HG03066 (cell line): ENCODE results near the gene TMEM30A.

ENCODE experiments used
- ATAC-seq: cut with Tn5 transposase; IDR thresholded peaks from one replicate; pipeline ENCODE4 v1.9.1; 2021; ENCODE audit warnings: low read depth; ENCODE audit not compliant: unreplicated experiment

TMEM30A gene

DNA sequence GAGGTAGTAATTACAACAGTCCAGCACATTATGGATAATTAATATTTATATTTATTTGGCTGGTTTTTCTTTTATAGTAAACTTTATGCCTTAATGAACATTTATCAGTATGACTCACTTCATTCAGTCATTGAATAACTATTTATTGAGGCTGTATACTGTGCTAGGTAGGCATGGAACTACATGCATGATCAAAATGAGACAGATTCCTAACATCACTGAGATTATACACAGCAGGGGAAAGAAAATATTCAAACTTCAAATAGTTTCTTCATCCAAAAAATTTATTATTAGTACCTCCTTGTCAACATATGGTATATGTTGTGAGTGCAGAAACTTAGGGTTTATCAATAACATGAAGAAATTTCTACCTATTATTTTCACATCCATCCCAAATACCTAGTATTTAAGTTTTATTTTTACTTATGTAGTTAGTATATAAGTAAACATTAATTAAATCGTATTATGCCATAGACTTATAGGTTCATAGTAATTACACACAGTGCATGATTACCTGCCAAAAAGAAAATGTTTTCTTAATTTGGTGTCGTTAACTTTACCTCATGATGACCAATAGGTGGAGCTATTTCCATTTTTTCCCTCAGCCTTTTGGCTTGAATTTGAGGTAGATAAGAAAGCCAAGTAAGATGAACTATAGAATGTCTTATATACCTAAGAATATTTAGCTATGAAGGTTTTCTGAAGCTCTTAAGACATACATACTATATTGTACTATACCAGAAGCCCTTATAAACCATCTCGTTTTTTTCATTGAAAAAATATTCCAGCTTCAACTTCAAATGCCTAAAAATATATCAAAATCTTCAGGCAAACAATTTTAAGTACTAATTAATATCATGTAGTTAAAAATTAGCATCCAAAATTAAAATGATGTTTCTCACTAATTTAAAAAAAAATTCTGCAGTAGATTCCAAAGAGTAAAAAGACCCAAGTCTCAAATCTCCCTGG, 12.5 kb upstream of the TMEM30A start:
- no peak for ATAC-seq

DNA sequence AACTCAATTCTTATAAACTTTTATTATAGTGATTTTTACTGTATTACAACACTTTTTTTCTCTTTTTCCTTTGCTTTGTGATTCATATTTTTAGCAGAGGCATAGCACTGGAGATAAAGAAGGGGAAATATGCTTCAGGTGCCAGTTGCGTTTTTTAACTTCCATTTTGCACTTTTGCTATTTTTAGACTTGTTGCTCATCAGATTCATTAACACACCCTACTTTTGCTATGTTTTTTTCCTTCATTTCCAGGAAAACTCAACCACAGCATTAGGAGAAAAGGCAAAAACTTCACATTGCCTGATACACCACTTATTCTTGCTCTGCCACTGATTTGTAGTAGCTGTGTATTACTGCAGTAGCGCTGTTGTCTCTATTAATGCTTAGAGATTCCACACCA, 8.0 kb upstream of the TMEM30A start:
- no peak for ATAC-seq

DNA sequence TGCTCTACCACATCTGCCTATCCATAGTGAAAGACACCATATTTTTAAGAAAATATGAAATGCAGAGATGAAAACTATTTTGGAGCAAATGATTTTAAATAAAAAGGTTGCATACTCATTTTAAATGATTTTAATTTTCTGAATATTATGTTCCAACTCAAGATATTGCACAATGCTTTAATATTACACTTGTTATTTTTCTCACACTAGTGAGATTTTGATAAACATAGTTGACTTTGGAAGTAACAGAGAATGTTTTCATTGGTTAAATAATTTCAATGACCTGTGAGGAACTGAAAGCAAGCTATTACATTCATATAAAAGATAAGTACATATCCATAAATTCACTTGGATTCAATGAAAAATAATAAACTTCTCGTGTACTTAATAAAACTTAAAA, 7.2 kb upstream of the TMEM30A start:
- no peak for ATAC-seq

DNA sequence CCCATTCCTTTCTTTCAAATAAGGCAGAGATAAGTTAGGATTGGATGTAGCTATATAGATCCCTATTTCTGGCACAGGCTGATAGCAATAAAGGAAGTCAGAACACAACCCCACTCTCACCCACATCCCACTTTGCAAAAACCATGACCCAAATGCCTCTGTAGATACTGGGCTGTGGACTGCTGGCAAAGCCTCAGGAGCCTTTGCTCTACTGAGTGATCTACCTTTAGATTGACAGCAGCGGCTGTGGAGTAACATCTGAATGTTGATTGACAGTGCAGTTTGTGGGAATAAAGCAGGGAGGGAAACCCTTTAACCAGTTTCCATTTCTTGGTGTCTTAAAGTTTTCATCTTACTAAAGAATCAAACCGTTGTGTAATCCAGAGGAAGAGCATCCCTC, 6.7 kb upstream of the TMEM30A start:
- no peak for ATAC-seq

DNA sequence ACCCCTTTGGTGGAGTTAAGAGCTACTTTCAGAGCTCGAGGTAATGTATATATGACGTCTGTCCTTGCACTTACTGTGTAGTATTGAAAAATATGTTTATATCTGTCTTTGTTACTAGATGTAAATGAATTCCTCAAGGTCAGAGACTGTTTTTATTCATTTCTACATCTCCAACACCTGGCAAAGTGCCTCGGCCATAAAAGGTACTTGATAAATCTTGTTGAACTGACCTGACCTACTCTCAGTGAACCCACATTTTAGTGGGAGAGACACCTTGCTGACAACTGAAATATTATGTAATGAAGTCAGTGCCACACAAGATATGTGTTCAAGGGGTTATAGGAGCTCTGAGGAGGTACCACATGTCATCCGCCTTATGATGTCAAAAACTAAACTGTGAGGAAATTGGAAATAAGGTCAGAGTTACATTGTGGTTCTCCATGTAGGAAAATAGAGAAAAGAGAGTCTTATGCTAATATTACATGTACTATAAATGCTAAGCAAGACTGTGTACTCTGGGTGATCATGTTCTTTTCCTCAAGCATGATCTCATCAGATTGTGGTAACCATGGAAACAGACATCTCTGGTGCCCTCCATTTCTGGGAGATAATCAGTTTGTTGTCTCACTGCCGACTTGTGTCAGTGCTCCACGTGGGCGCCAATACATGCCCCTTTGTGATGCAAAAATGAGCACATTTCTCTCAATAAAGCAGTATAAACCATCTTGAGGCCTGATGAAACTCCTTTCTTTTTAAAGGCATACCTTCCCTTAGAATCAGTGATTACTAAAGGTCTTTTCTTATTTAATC, 5.7 kb upstream of the TMEM30A start:
- no peak for ATAC-seq

DNA sequence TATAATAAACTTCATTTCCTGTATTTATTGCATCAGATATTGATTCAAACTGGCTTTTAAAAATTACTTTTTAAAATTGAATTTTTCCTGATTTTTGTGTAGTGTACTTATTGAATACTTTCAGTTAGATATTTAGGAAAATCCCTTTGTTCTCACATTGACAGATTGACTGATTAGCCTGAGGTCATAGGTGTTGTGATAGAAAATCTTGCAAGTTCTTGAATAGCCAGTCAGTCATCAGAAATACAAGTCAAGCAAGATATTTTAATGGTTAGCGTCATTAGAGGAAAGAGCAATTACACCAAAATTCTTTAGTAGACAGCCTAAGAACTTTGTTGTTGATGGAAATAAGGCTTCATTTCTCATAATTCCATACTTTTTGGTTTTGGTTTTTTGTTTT, 3.4 kb upstream of the TMEM30A start:
- ATAC-seq, result no peak

DNA sequence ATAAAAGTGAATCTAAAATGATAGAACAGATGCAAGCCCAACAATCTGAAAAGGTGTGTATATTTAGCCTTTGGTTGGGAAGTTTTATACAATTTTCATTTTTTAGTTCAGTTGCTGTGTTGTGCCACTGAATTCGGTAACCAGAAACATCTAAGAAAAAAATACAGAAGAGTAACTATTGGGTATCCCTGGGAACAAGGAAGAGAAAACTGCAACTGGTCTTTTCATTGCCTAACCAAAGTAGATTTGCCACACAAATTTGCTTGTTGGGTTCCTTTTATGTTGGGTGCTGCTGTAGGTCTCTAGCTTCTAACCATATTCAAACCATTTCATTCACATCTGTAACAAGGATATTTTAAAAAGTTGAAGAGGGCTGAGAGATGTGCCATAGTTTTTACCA, 2.8 kb upstream of the TMEM30A start:
- ATAC-seq, result no peak

DNA sequence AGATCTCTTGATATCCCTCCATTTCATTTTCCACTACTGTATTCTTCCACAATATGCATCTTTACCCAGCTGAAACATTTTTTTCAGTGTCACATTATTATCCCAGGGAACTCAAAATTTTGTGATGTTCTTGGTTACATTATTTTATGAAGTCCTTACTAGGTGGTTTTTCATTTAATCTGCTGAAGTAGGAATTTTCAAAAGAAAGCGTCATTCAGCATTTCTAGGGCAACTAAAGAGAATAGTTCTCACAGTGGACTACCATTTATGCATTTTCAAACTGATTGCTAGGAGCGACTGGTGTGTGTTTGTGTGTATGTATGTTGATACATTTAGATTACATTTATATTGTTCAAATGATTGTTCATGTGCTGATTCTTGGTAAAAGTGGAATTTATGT, 2.4 kb upstream of the TMEM30A start:
- no peak for ATAC-seq

DNA sequence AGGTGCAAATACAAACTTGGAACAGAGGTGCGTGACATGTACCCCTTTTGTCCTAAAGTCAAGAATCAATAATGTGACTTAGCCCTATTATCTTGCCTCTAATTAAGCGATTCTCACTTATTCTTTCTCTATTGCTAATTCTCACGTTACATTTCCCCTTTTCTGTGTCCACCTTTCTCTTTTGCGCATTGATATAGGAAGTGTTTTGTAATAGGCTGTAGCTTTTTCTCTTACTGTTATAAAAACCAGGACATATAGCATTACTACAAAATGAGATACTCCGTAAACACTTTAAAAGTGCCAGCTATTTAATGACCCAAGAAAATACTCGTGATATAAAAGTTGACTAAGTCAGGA, 669 bp upstream of the TMEM30A start:
- peak; percentile 2 for ATAC-seq

DNA sequence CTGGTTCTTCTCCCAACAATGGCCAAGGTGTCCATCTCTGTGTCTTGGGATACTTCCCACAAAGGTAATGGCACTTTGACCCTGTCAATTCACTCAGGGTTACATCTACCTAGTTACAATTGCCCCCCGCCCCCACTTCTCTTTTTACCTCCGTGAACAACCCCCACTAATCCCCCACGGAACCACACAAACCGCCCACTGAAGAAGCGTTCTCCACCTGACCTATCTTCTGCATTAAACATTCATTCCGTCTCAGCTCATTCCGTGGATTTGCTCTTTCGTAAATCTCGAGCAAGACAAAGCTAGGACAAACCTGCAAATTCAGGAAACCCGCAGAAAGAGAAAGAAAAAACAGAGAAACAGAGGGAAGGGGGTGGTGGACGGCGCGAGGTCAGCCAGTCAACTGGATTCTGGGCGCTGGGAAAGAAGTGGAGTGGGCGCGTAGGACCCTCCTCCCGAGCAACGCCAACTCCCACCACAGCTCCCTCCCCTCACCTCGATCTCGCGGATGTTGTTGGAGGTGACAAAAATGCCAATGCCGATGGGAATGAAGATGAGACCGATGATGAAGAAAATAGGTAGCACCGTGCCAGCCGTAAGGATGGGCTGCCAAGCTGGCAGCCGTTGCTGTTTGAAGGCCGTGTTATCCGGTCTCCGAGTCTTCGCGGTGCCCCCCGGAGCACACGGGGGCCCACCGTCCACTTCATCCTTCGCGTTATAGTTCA, 523 bp downstream of the TMEM30A start:
- ATAC-seq, result peak; percentile 19

DNA sequence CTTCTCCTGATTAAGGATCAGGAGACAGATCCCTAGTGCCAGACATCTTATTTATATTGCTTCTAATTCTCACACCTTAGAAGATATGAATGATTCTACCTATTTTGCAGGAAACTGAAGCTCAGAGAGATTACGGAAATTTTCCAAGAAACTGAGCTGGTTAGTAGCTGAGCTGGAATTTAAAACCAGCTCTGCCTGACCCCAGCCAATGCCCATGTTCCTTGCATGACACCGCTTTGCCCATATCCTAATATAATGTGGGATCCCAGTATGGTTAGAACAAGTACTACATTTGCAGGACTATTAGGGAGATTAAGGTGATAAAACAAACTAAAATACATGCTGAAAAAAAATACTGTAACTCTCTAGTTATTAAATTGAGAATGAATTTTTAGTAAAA, 1.9 kb downstream of the TMEM30A start:
- ATAC-seq, result no peak

DNA sequence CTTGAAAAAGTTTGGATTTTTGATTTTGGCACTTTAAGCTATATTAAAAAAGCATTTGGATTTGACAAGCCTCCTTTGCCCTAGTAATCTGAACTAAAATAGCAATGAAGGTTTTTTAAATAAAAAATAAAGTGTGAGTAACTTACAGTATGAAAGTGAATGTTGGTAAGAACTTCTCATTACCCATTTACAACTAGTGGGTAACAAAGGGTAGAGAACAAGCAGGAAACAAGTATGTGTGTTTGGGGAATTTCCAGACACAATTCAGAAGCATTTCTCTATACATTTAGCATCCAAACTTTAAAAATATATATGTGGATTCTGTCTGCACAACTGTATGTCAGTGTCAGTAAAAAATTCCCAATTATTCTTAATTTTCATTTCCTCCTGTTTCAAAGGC, 2.9 kb downstream of the TMEM30A start:
- ATAC-seq, result no peak

DNA sequence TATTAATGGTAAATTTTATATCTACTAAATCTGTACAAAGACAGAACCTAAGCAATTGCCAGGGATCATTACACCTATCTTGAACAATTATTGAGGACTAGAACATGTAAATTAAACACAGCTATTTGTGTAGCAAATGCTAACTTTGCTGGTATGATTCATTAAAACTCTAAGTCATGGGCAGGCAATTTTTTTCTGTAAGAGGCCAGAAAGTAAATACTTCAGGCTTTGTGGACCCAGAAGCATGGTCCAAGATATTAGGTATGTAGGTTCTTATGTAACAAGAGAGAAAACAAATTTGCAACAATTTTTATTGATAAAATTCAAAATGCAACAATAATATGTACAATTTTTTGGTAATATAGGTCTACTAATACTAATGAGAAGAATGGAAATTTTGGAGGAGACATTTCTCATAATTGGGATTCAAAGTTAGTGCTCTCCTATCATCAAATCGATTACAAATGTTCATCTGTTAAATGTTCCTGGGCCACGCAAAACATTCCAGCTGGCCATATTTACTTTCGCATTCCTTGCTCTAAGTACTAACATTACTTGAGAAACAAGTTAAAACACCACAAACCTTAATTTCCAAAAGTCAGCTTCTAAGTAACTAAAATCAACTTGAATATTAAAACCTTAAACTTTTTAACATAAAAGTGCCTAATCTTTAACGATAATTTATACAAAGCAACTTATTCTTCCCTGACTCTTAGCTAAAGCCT, 4.3 kb downstream of the TMEM30A start:
- no peak for ATAC-seq

DNA sequence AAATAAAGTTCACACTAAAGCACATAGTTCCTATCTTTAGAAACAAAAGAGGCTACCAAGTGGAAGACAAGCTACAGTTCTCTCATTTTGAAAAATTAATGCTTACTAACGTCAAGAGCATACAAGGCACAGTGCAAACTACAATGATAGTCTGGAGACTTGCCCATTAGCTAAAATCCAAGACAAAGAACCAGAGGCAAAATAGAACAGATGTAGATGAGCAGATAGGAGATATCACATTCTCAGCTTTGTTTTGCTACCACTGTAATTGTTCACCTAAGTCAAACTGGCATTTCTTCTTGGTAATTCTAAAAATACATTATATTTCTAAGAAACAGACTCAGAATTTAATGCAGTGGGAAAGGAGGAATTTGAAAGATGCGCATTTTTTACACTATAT, 5.2 kb downstream of the TMEM30A start:
- ATAC-seq, result no peak

DNA sequence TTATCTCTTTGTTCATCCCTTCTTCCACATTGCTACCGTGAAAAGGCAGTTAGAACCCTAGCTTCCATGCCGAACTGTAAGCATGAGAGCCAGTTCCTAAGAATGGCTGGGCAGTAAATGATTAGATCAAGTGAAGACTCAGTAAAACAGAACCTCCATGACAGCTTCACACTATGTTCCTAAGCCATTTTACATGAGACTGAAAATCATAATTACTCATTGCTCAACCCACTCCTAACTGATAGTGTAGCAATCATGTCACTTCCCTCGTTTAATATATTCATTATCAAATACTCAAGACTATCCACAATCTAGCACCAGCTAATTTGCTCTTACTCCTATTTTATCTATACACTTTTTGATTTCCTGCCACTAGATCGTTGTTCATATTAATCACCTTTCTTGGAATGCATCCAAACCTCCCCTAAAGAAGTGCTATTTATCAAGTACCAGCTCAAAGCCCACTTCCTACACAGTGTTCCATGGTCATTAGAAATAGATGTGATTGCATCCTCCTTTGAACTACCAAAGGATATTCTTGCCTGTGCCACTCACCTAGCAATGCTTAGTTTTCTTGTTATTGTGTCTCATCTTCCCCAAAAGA, 6.0 kb downstream of the TMEM30A start:
- no peak for ATAC-seq

DNA sequence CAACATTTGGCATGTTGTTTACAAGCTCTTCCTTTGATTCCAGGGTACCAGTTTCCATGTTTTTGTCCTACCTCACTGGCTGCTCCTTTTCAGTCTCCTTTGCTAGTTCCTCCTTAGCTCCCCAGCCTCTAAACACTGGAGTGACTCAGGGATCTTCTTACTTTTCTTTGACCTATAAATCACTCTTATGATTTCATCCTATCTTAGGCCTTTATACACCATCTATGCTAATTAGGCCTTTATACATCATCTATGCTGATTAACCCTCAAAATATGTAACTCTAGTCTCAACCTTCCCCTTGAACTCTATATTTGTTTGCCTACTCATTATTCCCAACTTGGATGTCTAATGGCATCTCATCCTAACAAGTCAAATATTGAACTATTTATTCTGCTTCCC, 9.5 kb downstream of the TMEM30A start:
- ATAC-seq, result no peak

DNA sequence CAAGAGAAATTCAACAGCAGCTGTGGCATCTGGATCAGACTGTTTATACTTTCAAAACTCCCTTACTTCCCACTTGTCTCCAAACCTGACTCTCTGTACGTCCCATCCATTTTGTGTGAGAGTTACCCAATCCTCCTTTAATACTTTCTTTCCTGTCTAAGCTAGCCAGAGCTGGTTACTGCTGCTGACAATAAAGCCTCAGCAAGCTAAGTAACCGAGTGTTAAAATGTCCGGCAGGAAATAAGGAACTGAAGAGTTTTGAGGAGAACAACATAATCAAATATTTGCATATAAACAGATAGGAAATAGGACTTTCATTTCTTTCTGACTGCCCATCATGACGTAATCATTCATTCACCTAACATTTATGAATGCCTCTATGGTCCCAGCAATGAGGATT, 11.6 kb downstream of the TMEM30A start:
- no peak for ATAC-seq

DNA sequence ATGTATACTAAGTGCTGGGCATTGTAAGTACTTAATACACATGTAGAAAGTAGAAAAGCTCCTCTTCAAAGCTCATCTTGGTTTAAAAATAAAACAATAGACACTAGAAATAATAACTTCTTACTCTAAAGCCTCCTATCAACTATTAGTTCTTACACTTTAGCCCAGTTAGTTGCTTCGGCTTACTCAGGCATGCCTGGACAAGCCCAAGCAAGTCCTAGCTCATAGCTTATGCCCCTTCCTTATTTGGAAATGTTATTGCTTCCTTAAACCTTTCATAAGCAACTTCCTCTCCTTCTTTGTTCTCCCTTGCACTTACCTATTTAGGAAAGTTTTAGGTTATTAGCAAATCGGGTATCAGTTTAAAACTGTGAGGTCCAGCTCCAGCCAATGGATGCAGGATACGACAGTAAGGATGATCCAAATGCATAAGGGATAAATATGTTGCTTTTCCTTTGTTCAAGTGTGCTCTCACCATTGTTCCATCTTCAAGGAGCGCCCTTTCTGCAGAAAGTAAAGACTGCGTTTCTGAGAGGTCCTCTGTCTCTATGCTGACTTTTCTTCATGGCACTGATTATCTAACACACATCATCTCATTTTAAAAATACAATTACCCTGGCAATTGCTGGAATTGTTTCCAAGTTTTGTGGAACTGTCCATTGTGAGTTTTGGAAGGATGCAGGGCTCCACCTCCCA, 12.3 kb downstream of the TMEM30A start:
- no peak for ATAC-seq

DNA sequence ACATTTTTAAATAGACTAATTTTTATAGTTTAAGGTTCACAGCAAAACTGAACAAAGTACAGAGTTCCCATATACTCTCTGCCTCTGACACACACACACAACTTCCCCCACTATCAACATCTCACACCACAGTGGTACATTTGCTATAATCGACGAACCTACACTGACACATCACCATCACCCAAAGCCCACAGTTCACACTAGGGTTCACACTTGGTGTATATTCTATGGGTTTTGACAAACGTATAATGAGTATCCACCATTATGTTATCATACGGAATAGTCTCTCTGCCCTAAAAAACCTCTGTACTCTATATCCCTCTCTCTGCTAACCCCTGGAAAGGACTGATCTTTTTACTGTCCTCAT, 15.6 kb downstream of the TMEM30A start:
- no peak for ATAC-seq
